HG02973 (cell line): Measurements from ENCODE around the gene DEK.
A peak's percentile ranks its signal among the peaks of the same experiment; 100 is the strongest.

ENCODE experiments used
- ATAC-seq: cut with Tn5 transposase; IDR thresholded peaks from one replicate; pipeline ENCODE4 v1.9.1; 2021; ENCODE audit warnings: moderate library complexity; ENCODE audit not compliant: unreplicated experiment

DEK gene

GRCh38 chr6:18265787-18266522 lies 1.6 kb upstream of the DEK start:
- no peak for ATAC-seq

- ATAC-seq, result no peak
These were observed 620 bp upstream of the DEK start for GRCh38 chr6:18264923-18265377.

- ATAC-seq, result peak; percentile 4
These were observed 712 bp downstream of the DEK start for GRCh38 chr6:18263418-18264218.

GRCh38 chr6:18262702-18263417 lies 1.5 kb downstream of the DEK start:
- ATAC-seq, result peak; percentile 54

GRCh38 chr6:18261877-18262276 lies 2.5 kb downstream of the DEK start:
- no peak for ATAC-seq

GRCh38 chr6:18260448-18261106 lies 3.8 kb downstream of the DEK start:
- ATAC-seq, result peak; percentile 37

DNA sequence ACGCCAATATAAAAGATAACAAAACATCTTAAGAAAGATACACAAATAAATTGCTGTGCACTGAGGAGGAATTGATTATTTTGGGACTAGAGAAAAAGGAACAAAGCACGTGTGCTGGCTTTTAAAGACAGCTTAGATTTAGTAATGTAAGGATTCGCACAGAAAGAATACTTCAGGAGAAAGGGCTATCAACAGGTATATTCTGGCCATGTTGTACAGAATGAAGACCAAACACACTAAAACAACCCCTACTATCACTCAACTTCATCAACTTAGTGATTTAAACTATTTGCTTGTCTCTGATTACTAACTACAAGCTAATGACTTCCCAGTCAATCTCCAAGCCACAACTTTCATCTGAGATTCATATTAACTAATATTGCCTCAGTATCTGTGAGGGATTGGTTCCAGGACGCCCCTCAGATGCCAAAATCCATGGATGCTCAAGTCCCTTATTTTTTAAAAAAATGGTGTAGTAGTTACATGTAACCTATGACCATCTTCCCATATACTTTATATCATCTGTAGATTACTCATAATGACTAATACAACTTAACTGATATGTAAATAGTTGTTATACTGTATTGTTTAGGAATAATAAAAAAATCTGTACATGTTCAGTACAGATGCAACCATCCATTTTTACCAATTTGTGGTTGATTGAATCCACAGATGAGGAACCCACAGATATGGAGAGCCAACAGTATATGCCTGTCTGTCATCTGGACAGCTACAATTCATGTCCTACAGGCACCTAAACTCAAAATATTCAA lies 4.5 kb downstream of the DEK start:
- ATAC-seq, result no peak

DNA sequence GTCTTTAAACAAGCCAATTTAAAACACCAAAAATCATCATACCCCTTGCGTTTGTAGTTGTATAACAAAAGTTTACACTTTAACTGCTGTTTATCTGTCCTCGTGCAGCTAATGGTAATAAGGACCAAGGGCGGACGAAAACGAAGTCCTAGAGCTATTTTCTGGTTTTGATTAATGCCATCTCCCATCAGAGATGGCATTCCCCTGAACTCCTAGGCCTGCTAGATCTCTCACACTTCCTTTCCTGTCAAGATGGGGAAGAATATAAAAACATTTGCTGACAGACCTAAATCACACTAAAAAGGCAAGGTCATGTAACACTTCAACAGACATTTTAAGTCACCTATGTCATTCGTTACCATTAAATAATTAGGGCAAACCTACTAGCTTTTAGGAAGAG lies 9.5 kb downstream of the DEK start:
- ATAC-seq, result no peak

DNA sequence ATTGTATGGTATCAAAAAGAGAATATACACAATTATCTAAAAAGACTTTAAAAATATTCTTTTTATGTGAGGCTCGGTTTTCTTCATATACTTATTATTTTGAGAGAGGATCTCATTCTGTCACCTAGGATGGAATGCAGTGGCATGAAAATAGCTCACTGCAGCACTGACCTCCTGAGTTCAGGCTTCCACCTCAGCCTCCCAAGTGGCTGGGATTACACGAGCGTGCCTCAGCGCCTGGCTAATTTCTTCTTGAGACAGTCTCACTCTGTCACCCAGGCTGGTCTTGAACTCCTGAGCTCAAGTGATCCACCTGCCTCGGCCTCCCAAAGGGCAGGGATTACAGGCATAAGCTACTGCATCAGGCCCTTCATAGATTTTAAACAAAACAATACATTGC lies 10.7 kb downstream of the DEK start:
- ATAC-seq, result no peak

- no peak for ATAC-seq
These were observed 15.1 kb downstream of the DEK start for GRCh38 chr6:18249271-18249670.

DNA sequence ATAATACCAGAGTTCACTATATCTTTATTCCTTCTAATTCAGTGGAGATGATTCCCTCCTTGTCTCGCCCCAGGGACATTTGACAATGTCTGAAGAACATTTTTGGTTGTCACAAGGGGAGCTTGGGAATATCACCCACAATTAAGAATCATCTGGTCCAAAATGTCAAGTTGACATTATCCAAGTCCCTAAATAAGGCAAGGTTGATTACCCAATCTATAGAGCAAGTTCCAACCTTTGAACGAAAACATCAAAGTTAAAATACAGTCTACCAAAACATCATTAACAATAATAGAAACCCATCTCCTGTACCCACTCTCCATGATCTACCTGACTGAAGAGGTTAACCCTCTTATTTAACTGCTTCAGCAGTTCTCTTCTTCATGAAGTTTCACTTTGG lies 15.6 kb downstream of the DEK start:
- no peak for ATAC-seq

GRCh38 chr6:18247002-18247401 lies 17.3 kb downstream of the DEK start:
- ATAC-seq, result no peak

DNA sequence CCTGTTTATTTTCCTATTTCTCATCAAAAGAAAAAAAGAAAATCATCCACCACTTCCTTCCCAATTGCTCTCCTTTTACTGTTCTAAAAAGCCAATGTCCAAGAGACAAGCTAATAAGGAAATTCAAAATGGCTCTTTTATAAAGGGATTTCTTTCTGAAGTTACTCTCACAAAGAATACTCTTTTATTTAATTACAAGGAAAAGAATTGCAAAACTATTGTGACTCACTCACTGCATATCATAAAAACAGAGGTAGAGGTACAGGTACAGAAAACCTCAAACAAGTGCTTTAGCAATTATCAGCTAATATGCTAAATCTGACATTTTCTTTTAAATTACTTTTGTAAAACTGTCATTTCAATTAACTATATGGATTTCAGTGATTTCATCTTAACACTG lies 18.1 kb downstream of the DEK start:
- no peak for ATAC-seq

- peak; percentile 72 for ATAC-seq
These were observed 18.7 kb downstream of the DEK start for GRCh38 chr6:18245642-18246041.

- no peak for ATAC-seq
These were observed 19.3 kb downstream of the DEK start for GRCh38 chr6:18245079-18245478.

DNA sequence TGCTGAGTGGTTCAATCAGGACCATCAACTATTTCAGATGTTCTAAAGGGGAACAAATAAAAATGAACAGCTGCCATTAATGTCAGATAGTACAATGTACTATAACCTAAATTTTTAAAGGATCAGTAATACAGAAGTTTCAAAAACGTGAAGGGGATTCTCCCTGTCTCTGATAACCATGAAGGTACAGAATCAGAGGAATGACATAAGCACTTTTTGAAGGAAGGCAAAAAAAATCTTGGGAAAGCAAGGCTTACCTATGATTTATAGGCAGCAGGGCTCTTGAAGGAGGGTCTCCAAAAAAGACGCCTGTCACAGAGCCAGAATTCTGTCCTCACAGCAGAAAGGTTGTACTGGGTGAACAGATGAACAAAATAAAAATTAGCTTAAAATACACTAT lies 20.1 kb downstream of the DEK start:
- no peak for ATAC-seq

GRCh38 chr6:18243302-18243893 lies 20.9 kb downstream of the DEK start:
- ATAC-seq, result no peak

DNA sequence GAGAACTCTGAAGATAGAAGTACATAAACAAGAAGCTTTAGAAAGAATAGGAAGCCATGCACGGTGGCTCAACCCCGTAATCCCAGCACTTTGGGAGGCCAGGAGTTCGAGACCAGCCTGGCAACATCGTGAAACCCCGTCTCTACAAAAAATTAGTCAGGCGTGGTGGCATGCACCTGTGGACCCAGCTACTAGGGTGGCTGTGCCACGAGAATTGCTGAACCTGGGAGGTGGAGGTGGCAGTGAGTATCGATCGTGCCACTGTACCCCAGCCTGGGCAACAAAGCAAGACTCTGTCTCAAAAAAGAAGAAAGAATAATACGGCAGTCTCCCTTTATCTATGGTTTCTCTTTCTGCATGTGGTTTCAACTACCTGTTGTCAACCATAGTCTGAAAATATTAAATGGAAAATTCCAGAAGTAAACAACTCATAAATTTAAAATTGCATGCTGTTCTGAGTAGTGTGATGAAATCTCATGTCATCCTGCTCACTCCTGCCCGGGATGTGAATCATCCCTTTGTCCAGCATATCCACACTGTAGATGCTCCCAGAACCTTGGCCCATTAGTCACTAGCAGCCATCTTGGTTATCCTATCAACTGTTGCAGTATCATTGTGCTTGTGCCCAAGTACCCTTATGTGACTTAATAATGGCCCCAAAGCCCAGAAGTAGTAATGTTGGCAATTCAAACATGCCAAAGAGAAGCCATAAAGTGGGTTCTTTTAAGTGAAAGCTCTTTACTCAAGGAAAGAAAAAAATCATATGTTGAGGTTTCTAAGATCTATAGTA lies 22.1 kb downstream of the DEK start:
- no peak for ATAC-seq
